Stimulated activated CD8-positive, alpha-beta memory T cell treated with anti-CD3 and anti-CD28 coated beads, Interleukin-7, amount 100 ng/mL, for 24 hours (primary cell): ENCODE measurements around the gene TPD52L1.

Source experiments
- DNase-seq: peaks from one replicate; pipeline ENCODE4 v3.0.0-alpha.2; 2020; ENCODE audit warnings: low read depth

TPD52L1 gene

DNA sequence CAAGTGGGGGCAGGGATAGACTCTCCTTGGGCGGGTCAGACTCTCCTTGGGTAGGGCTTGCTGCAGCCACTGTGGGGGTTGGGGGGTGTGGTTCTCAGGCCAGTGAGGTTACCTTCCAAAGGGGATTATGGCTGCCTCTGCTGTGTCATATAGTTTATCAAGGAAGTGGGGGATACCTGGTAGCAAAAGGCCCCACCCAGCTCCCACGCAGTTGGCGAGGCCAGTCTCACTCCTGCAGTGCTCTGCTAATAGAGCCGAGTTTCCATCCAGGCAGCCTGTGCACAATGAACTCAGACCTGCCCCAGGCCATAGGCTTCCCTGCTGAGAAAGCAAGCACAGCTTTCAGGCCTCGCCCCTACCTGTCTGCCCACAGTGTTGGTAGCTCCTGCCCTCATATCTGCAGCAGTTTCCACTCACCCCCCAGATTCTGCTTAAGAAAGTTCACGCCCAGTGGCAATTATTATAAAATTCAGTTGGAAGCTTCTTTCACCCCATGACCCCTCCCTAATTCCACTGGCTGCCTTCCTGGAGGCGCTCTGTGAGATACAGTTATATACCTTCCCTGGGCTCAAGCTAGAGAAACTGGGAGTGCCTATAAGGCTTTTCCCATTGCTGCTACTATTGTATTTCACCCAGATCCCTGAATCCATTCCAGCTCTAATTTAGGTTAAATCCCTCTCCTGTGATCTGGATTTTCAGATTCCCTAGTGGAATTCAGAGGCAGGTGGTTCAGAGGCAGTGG is 92.1 kb downstream of the TPD52L1 start:
- no peak for DNase-seq

DNA sequence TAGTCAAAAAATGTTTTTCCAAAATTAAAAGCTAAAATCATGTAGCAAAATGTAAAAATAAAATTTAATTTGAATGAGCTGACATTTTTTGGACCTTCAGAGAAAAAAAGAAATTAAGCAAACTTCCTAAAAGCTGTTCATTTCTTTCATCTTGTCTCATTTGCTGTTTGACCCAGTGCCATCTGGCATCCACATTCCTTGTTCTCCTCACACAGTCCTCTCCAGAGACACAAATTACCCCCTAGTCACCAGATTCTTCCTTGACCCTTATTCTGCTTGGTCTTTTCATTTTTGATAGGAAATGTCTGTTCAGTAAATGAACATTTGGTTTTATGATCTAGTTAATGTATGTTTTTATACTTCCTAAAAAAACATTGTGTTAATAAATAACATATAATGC is 93.0 kb downstream of the TPD52L1 start:
- DNase-seq = no peak

DNA sequence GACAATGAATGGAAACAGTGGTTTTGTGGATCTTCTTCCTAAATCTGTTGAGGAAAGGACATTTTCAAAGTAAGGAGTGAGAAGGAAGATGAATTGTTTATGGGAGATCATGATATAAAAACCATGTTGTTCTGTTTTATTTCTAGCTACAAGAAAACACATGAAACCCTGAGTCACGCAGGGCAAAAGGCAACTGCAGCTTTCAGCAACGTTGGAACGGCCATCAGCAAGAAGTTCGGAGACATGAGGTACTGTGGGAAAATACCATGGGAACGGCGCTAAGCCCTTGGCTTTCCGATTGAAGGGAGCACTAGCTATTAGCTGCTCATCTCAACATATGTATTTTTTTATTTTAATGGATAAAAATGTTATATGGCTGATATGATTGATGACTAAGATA is 94.6 kb downstream of the TPD52L1 start:
- DNase-seq = no peak

DNA sequence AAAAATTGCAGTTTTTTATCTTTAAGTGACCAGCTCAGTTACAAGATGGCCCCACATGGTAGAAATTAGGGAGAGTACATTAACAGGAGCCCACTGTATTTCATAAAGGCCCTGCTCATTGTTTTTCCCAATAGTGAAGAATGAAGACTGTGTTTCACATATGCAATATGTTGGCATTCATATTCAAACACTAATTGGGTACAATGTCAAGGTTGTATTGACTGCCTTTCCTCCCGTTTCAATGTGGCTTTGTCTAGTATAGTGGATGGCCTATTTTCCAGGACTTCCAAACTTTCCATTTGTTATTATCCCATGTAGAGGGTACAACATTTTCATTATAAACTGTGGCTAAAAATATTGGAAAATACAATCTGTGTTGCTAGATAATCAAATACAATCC is 96.9 kb downstream of the TPD52L1 start:
- DNase-seq = no peak

DNA sequence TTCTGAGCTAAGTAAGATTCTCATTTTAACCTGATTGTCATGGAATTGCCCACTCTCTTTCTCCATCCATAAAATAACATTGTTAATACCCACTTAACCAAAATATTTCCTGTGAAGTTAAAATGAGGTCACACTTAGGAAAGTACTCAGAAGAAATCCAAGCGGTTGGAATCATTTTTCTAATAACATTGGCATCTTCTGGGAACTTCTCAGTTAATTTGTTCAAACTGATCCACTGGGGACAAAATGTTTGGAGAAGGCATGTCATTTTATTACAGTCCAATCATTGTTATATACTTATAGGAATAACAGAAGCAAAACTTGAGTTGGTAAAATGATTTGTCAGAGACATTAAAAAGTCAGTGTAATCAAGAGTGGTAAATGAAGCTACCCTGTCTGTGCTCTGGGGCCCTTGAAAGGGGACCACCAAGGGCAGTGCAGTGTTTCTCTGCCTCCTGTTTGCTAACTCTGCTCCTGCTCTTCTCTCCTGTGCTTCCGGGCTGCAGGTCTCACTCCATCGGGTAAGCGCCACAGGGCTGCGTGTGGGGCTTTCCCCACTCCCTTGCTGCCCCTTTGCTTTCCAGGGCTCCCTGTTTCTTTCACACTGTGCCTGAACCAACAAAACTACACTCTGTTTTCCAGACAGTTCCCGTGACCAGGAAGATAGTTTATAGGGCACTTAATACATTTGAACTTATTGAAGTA is 98.1 kb downstream of the TPD52L1 start:
- no peak for DNase-seq

DNA sequence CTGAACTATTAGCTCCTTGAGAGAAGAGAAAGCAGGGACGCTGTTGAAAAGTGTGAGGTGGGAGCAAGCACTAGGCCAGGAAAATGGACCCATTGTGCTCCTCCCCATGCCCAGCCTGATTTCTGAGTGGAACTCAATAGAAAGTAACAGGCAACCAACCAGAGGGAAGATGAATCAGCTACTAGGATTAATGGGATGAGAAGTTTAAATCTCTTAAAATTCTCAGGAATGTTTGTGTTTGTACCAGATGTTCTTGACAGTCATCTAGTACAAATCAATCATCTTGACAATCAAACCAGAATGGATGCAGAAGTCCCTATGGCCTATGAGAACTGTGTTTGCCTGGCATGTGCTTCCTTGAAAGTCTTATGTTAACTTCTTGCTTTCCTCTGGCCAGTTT is 99.3 kb downstream of the TPD52L1 start:
- DNase-seq = no peak

DNA sequence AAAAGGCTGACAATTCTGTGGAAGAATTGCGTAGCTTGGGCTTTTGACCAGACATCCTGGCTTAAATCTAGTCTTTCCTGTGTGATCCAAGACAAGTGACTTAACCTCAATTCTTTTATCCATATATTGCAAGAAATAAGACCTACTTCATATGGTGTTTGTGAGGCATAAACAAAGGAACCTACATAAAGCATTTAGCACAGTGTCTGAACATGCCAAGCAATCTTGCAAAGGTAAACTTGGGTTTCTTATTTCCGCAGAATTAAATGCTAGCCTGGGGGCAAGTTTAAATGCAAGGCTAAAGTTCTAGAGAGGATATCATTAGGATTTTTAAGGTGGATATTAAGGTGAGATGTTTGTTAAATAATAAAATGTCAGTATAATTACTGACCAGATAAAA is 100.3 kb downstream of the TPD52L1 start:
- no peak for DNase-seq

DNA sequence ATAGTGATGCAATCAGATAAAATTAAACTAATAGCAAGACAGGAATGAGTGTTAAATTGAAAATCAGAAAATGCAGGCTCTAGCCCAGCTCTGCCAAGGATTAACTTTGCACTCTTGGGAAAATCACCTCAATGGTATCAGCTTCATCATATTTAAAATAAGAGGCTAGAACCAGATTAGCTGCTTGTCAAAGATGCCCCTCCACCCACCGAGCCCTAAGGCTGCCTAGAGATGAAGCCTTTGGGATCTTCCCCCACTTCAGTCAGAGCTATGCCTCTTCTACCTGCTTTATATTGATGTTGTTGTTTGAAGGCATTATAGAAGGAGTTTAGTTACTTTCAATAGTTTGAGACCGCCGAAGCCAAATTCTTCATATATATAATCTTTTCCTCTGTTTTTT is 100.7 kb downstream of the TPD52L1 start:
- no peak for DNase-seq

DNA sequence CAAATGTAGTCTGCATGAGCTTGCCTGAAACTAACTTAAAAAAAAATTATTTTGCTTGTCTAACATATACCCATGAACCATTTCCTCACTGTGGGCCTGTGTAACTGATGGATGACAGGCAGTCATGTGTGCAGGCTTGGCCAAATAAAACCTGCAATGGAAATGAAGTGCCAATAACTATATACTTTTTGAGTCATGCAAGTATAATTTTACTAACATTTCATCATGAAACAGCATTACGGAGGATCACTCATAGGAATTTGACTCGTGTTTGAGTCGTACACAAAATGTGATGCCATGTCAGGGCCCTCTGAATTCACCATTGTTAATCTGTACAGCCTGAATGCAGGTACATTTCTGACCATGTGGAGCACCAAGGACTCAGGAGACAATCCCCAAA is 101.6 kb downstream of the TPD52L1 start:
- DNase-seq = no peak

DNA sequence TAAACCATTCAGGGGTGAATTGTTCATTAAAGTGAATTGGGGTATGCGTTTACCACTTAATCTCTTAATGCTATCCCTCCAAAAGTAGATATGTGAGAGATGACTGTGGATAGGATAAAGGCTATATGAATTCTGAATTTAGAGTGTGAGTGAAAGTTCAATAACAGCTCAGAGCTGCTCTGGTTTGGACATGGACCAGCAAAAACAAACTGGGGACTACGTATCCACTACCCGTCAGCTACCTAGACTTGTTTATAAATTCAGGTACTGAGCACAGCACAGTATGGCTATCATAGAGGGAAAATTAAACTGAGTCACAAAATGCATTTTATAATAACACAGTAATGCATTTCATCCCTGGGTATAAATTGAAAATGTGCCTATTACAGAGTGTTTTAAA is 103.8 kb downstream of the TPD52L1 start:
- no peak for DNase-seq

DNA sequence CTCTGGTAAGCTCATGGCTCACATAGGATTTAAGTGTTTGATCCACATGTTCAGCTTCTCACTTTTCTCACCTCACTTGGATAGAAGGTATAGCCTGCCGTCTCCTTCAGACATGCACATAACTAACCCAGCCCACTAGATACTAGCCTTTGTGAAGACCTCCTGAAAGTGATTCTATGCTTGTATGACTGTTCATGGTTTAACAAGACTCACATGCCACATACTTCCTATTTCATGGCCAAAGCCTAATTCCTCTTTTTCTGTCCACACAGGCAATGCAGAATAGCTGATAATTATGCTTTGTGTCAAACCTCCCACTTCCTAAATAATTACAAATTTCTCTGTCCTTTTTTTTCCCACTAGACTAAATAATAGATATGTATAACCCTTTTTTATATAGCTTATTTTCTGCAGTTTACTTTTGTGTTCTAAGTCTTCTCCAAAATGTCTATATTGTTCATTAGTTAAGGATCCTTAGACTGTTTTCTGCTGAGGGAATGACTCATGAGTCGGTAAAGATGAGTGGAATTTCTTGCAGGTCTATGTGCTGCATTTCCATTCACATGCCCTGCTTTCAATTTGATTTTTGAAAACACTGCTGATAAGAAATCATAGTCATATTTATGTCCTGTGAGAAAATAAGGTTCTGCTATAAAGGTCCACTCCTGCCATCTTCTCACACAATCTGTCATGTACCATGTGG is 105.2 kb downstream of the TPD52L1 start:
- DNase-seq = no peak

DNA sequence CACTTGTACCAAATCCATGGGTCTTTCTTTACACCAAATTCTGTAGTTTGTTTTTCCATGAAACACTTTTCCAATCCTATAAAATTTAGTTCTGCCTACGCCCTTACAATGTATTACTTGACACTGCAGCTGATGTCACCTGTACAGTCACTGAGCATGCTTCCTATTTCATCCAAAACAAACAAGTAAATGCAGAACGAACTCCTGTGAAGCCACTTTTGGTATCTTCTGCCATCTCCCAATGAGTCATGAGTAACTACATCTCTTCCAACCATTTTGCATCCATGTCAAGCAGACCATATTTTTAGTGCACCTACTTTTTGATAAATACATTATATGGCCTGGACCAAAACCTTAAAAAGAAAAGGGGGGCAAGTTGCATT is 105.8 kb downstream of the TPD52L1 start:
- no peak for DNase-seq

DNA sequence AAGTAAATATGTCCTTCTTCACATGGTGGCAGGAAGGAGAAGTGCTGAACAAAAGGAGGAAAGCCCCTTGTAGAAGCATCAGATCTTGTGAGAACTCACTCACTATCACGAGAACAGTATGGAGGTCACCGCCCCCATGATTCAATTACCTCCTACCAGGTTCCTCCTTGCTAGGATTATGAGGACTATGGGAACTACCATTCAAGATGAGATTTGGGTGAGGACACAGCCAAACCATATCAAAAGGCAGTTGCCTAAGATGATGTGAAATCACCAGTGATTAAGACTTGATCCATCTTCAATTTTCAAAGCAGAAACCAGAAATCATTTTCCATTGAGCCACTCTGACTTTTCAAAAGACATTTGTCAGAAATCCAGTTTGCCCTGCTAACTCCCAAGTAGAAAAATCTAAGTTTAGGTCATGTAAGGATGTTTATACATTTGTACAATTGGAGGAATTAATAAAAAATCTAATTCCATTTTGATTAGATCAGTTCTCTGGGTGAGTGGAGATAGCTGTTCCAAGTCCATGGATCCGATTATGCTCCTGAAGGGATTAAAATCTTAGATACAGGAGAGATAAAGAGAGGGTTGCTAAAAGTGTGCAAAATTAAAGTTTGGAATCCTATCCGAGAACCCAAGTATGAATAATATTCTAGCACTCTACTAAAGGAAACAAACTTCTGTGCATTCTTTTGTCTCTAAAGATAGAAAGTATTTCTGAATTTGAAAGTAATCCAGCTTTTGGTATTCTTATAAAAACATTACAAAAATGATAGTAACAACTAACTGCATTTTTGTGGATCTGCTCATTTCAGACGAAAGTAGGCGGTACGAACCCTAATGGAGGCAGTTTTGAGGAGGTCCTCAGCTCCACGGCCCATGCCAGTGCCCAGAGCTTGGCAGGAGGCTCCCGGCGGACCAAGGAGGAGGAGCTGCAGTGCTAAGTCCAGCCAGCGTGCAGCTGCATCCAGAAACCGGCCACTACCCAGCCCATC is 108.7 kb downstream of the TPD52L1 start:
- no peak for DNase-seq

DNA sequence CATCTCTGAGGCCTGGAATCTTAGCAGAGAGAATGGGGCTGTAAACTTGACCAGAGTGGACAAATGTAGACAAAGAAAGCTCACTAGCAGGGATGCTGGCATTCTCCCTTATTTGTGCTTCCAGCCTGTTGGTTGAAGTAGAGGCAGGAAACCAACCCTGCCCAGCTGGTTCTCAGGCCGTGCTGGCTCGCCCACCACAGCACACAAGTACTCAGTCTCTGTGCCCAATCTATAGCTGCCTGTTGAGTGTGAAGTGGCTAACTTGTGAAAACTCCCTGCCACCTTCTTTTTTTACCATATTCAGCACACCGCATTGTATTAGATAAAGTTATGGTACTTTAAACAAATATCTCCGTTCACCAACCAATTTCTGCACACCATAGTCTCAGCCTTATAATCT is 110.9 kb downstream of the TPD52L1 start:
- no peak for DNase-seq

DNA sequence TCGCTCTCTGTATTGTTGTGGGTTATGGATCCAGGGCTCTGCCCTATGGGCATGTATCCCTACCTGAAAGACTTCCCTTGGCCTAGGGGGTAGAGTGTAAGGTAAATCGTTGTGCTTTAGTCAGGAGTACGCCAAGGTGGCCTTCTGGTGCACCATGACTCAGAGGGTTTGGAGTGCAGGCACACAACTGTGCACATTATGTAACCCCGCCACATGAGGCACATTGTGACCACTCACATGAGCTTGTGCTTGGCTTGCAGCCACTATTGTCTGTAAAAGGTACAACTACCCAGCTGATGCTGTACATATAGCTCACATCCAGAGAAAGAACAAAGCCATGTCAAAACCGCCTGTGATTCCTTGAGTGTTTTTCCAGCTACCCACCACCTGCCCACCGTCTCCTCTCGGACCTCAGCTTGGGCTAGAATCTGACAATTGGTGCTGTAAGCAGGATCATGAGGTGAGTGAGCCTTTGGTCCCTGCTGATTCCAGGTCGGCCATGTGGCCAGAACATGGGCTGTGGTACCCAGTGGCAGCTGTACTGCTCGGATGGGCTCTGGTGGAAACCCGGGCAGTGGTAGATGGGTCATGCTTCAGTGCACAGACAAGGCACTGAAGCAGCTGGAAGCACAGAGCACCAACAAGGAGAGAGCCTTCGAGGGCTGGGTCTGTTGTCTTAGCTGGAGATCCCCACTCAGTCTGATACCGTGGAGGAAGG is 114.4 kb downstream of the TPD52L1 start:
- DNase-seq = no peak

DNA sequence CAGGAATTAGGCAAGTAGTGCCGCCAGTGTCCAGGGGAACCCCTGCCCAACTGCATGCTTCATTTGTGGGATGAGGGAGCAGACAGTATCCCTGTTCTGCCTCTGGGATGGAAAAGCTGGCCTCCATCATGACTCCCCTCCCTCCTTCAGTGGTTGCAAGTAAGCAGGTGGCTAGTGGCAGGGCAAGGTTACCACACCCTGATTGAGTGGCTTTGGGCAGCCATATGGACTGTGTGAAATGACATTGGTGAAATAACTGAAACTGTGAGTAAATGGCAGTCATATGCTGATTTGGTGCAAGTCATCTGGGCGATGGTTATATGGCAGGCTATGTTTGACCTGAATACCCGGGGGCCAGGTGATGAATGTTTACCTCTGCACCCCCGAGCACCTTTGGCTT is 115.2 kb downstream of the TPD52L1 start:
- DNase-seq = no peak

DNA sequence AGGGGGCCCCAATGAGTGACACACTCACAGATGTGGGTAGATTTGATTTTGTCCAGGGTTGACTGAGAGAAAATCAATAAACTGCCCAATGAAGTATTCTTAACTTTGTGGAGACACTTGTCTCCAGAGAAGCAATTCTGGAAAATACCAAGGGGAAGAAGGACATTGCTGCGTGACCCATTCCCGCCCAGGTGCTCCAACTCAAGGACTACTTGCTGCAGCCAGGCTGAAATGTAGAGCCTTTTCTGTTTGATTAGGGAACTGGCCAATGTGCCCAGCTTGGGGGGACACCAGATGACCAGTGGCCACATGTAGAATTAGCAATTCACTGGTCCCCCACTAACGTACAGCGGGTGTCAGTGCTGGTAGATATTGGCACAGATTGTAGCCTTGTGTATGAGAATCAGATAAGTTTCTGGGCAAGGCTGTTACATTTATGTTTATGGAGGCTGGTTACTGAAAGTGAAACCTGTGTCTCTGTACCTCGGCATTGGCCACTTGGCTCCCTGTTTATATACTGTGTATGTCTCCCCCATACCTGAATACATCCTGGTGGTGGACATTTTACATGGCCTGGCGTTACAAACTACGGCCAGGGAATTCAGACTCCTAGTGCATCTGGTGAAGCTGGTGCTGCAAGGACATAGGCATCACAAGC is 115.9 kb downstream of the TPD52L1 start:
- DNase-seq = no peak

DNA sequence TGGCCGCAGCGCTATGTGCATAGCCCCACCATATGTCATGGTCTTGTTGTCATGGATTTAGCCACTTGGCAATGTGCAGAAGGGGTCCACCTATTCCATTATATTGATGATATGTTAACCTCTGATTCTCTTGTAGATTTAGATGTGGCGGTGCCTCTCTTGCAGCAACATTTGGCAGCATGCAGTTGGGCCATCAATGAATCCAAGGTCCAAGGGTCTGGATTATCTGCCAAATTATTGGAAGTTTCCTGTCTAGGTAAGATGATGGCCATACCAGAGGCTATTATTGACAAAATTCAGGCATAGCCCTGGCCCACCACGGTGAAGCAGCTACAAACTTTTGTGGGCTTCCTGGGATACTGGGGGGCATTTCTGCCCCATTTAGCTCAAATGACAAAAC is 116.8 kb downstream of the TPD52L1 start:
- DNase-seq = no peak

DNA sequence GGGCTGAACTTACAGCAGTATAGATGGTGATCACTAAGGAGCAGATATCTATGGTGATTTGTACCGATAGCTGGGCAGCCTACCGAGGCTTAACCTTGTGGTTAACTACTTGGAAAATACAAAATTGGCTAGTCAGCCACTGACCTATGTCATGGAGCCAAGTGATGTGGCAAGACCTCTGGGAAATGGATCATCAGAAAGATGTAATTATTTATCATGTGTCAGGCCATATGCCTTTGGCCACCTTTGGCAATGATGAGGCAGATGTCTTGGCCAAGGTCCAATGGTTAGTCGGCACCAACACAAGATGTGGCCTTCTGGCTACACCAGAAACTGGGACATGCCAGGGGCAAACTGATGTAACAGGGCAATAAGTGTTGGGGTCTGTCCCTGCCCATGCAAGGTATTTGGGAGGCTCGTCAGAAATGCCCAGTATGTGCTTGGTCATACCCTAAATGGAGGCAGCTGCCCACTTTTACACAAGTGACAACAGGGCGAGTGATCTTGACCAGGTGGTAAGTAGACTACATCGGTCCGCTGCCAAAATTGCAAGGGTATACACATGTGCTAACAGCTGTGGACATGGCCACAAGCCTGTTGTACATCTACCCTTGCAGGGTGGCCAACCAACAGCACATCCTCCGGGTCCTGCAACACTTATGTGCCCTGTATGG is 118.0 kb downstream of the TPD52L1 start:
- no peak for DNase-seq

DNA sequence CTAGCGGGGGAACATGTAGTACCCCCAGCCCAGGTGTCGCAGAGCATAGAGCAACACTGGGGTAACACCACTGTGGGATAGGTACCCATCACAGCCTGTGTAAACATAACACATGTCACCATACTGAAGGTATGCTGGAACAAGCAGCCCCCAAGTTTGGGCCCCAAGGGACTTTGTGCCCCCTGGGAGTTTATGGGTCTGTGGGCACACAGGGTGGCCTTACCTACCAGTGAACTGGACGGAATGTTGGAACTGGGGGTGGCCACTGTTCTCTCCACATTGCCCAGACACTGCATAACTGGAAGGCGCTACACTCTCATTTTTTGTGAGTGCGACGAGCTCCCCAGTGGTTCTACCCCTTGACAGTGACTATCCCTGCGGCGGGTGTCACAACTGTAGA is 119.7 kb downstream of the TPD52L1 start:
- DNase-seq = no peak
